Astrocyte (in vitro differentiated cells and primary cell): ENCODE measurements around the gene ZNF546. TPM values are rescaled to one million over a fixed set of nuclear protein-coding genes. Genes with fewer than 3 reads are reported as not detected.

ENCODE experiments used
- DNase-seq: peaks from one replicate; pipeline ENCODE4 v3.0.0-alpha.2; 2010; ENCODE audit warnings: low read depth
- FAIRE-seq: peaks from 2 replicates; lab custom pipeline; 2011; peaks lifted over from hg19 to GRCh38; lab: Jason Lieb, UNC
- H2AFZ ChIP-seq: 2 replicates; pipeline ENCODE4 v1.6.0; 2012; ENCODE audit warnings: low read depth, low read length, inconsistent platforms
- H3K27ac ChIP-seq: 2 replicates; pipeline ENCODE4 v1.5.1; 2011; ENCODE audit warnings: low read depth, low read length, inconsistent platforms
- H3K27me3 ChIP-seq: 2 replicates; pipeline ENCODE4 v1.6.0; 2011; ENCODE audit warnings: low read length, inconsistent platforms; ENCODE audit not compliant: insufficient read depth
- H3K36me3 ChIP-seq: 2 replicates; pipeline ENCODE4 v1.5.1; 2011; ENCODE audit warnings: low read length, inconsistent platforms; ENCODE audit not compliant: insufficient read depth
- H3K4me1 ChIP-seq: 2 replicates; pipeline ENCODE4 v1.5.1; 2011; ENCODE audit warnings: low read length, inconsistent platforms; ENCODE audit not compliant: insufficient read depth
- H3K4me2 ChIP-seq: 2 replicates; pipeline ENCODE4 v1.6.0; 2012; ENCODE audit warnings: low read length, inconsistent platforms
- H3K4me3 ChIP-seq: 2 replicates; pipeline ENCODE4 v1.5.1; 2011; ENCODE audit warnings: low read depth, mild to moderate bottlenecking, low read length, inconsistent platforms; ENCODE audit not compliant: insufficient read depth
- H3K79me2 ChIP-seq: 2 replicates; pipeline ENCODE4 v1.6.0; 2012; ENCODE audit warnings: mild to moderate bottlenecking, low read length, inconsistent platforms; ENCODE audit not compliant: insufficient read depth
- H3K9ac ChIP-seq: 2 replicates; pipeline ENCODE4 v1.6.0; 2012; ENCODE audit warnings: mild to moderate bottlenecking, low read length, inconsistent platforms
- H3K9me3 ChIP-seq: 2 replicates; pipeline ENCODE4 v1.5.1; 2012; ENCODE audit warnings: low read depth, mild to moderate bottlenecking, low read length, inconsistent platforms; ENCODE audit not compliant: insufficient read depth
- H4K20me1 ChIP-seq: 2 replicates; pipeline ENCODE4 v1.6.0; 2012; ENCODE audit warnings: low read length, inconsistent platforms; ENCODE audit not compliant: insufficient read depth
- H3K27ac Mint-ChIP-seq: one replicate; pipeline ENCODE4 v1.8.0; 2021; ENCODE audit warnings: mild to moderate bottlenecking, mixed read lengths; ENCODE audit not compliant: unreplicated experiment
- H3K27me3 Mint-ChIP-seq: one replicate; pipeline ENCODE4 v1.8.0; 2021; ENCODE audit warnings: low read depth, mixed read lengths; ENCODE audit not compliant: unreplicated experiment
- H3K36me3 Mint-ChIP-seq: one replicate; pipeline ENCODE4 v1.8.0; 2021; ENCODE audit warnings: low read depth, mixed read lengths; ENCODE audit not compliant: unreplicated experiment
- H3K4me1 Mint-ChIP-seq: one replicate; pipeline ENCODE4 v1.8.0; 2021; ENCODE audit warnings: low read depth, mixed read lengths; ENCODE audit not compliant: unreplicated experiment
- H3K4me3 Mint-ChIP-seq: one replicate; pipeline ENCODE4 v1.8.0; 2021; ENCODE audit warnings: mild to moderate bottlenecking, moderate library complexity, mixed read lengths; ENCODE audit not compliant: unreplicated experiment
- H3K9me3 Mint-ChIP-seq: one replicate; pipeline ENCODE4 v1.8.0; 2021; ENCODE audit warnings: mild to moderate bottlenecking, mixed read lengths; ENCODE audit not compliant: unreplicated experiment
- EZH2 ChIP-seq: IDR thresholded peaks from 2 replicates; pipeline ENCODE4 v1.6.1; 2012; ENCODE audit warnings: mild to moderate bottlenecking, low read length, inconsistent platforms; ENCODE audit not compliant: insufficient read depth
- total RNA-seq: library from RNA; stranded (reverse); gene quantifications from 2 replicates; pipeline ENCODE4 v1.2.1, GENCODE V29; 2021
- TF ChIP-seq, protein P1 (sequence below): IDR thresholded peaks from 2 replicates; pipeline ENCODE4 v1.5.1; 2011; ENCODE audit warnings: low read depth, mild to moderate bottlenecking, inconsistent platforms, low read length, moderate library complexity; ENCODE audit not compliant: insufficient read depth

The ZNF546 gene
- total RNA-seq, 1 donor from 2014 or later, result 3.0 TPM

DNA sequence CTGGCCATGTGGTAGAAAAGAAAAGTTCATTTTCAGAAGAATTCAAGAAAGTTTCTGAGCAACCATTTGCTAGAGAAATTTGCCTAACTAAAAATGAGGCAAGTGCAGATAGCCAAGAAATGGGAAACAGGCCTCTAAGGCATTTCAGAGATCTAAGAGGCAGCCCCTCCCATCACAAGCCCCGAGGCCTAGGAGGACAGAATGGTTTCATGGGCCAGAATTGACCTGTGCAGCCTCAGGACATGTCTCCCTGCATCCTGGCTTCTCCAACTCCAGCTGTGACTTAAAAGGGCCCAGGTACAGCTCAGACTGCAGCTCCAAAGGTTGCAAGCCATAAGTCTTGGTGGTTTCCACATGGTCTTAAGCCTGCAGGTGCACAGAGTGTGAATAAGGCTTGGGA, 3.3 kb upstream of the ZNF546 start:
- Mint-ChIP-seq H3K36me3 (peaks cover 10% of the 10 kb centered on the region), H3K9me3 (peaks cover 13% of the 10 kb centered on the region), H3K27ac (no peak overlapping the region), H3K4me1 (peaks cover 8% of the 10 kb centered on the region), H3K4me3 (no peak overlapping the region), H3K27me3 (no peaks in the 10 kb centered on the region)
- Histone ChIP-seq H3K4me3 (no peak overlapping the region), H3K79me2 (peaks cover 44% of the 10 kb centered on the region), H3K36me3 (no peaks in the 10 kb centered on the region), H4K20me1 (peaks cover 7% of the 10 kb centered on the region), H3K9ac (no peak overlapping the region), H3K9me3 (no peaks in the 10 kb centered on the region), H3K4me2 (no peak overlapping the region), H2AFZ (no peak overlapping the region), H3K27me3 (no peaks in the 10 kb centered on the region), H3K4me1 (peaks cover 14% of the 10 kb centered on the region), H3K27ac (no peak overlapping the region)
- FAIRE-seq, result no peak
- no peak for DNase-seq
- TF ChIP-seq, protein P1, sequence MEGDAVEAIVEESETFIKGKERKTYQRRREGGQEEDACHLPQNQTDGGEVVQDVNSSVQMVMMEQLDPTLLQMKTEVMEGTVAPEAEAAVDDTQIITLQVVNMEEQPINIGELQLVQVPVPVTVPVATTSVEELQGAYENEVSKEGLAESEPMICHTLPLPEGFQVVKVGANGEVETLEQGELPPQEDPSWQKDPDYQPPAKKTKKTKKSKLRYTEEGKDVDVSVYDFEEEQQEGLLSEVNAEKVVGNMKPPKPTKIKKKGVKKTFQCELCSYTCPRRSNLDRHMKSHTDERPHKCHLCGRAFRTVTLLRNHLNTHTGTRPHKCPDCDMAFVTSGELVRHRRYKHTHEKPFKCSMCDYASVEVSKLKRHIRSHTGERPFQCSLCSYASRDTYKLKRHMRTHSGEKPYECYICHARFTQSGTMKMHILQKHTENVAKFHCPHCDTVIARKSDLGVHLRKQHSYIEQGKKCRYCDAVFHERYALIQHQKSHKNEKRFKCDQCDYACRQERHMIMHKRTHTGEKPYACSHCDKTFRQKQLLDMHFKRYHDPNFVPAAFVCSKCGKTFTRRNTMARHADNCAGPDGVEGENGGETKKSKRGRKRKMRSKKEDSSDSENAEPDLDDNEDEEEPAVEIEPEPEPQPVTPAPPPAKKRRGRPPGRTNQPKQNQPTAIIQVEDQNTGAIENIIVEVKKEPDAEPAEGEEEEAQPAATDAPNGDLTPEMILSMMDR, result no peak
- TF ChIP-seq EZH2, result no peak

DNA sequence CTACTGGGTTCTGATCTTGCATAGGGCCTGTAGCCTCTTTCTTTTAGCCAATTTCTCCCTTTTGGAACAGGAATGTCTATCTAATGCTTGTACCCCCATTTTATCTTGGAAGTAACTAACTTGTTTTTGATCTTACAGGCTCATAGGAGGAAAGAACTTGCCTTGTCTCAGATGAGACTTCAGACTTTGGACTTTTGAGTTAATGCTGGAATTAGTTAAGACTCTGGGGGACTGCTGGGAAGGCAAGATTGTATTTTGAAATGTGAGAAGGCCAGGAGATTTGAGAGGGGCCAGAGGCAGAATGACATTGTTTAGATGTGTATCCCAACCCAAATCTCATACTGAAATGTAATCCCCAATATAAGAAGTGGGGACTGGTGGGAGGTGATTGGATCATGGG, 2.5 kb upstream of the ZNF546 start:
- H3K4me2 ChIP-seq, result no peak overlapping the region
- H2AFZ ChIP-seq, result no peak overlapping the region
- no peak overlapping the region for H3K27ac Mint-ChIP-seq
- no peaks in the 10 kb centered on the region for H3K36me3 ChIP-seq
- TF ChIP-seq, protein P1, result no peak
- no peak for TF ChIP-seq EZH2
- H3K79me2 ChIP-seq, result peaks cover 37% of the 10 kb centered on the region
- H3K4me1 Mint-ChIP-seq, result peaks cover 8% of the 10 kb centered on the region
- H3K9ac ChIP-seq, result no peak overlapping the region
- DNase-seq (no peak), FAIRE-seq (no peak)
- H3K9me3 Mint-ChIP-seq, result peaks cover 13% of the 10 kb centered on the region
- no peak overlapping the region for H3K27ac ChIP-seq
- peaks cover 7% of the 10 kb centered on the region for H4K20me1 ChIP-seq
- no peaks in the 10 kb centered on the region for H3K9me3 ChIP-seq
- no peaks in the 10 kb centered on the region for H3K27me3 ChIP-seq
- peaks cover 10% of the 10 kb centered on the region for H3K36me3 Mint-ChIP-seq
- H3K4me3 Mint-ChIP-seq, result no peak overlapping the region
- peaks cover 14% of the 10 kb centered on the region for H3K4me1 ChIP-seq
- no peak overlapping the region for H3K4me3 ChIP-seq
- H3K27me3 Mint-ChIP-seq, result no peaks in the 10 kb centered on the region

DNA sequence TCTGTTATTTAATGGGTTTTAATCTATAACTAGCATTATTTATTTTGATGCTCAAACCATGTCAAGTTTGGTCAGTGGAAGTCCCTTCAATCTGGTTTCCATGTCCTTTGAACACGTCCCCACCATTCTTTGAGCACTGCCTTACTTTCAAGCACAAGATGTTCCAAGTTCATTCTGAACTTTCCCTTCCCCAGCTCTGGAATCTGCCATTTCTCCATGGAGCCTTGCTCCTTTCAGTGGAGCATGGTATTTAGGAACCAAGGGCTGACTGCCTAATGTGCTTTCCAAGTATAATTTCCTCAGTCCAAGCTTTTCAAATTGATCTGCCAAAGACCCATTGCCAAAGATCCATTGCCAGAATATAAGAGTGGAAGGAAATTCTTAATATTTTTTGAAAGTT, 1.1 kb upstream of the ZNF546 start:
- Histone ChIP-seq H2AFZ (no peak overlapping the region), H3K9me3 (no peaks in the 10 kb centered on the region), H3K27me3 (no peaks in the 10 kb centered on the region), H3K27ac (no peak overlapping the region), H4K20me1 (peaks cover 7% of the 10 kb centered on the region), H3K4me1 (peaks cover 14% of the 10 kb centered on the region), H3K79me2 (peaks cover 37% of the 10 kb centered on the region), H3K9ac (no peak overlapping the region), H3K4me3 (peak overlapping the region; percentile 78), H3K4me2 (peak overlapping the region; percentile 89), H3K36me3 (no peaks in the 10 kb centered on the region)
- no peak for DNase-seq
- TF ChIP-seq, protein P1, result no peak
- TF ChIP-seq EZH2, result no peak
- H3K36me3 Mint-ChIP-seq, result peaks cover 10% of the 10 kb centered on the region
- H3K27ac Mint-ChIP-seq, result peak overlapping the region; percentile 20
- peaks cover 8% of the 10 kb centered on the region for H3K4me1 Mint-ChIP-seq
- peaks cover 13% of the 10 kb centered on the region for H3K9me3 Mint-ChIP-seq
- H3K27me3 Mint-ChIP-seq, result no peaks in the 10 kb centered on the region
- peak overlapping the region; percentile 94 for H3K4me3 Mint-ChIP-seq
- FAIRE-seq, result no peak
